A673 (cell line): Measurements from ENCODE around the gene CLDN7. TPM values are rescaled to one million over a fixed set of nuclear protein-coding genes. Genes with fewer than 3 reads are reported as not detected.

Experiments used
- BruUV-seq: library from RNA; stranded (reverse); fragments of 400-500 nt; replicated peaks from 2 replicates; lab custom pipeline; 2021; lab: Mats Ljungman, UMichigan
- CTCF ChIA-PET: fragments of 300-600 bp; sonication (Branson Sonifier 250); formaldehyde crosslinking; loops from one replicate; lab custom pipeline; 2022; ENCODE audit warnings: antibody characterized with exemption; lab: Charles Lee
- POLR2A ChIA-PET: fragments of 300-600 bp; sonication (Branson Sonifier 250); formaldehyde crosslinking; loops from one replicate; lab custom pipeline; 2022; ENCODE audit warnings: antibody characterized with exemption; ENCODE audit not compliant: low non-redundant PET; lab: Charles Lee
- DNase-seq: peaks from one replicate; pipeline ENCODE4 v3.0.0-alpha.2; 2015; ENCODE audit warnings: low spot score
- H3K27ac ChIP-seq: fragments of 200-600 bp; sonication (generic); 2 replicates; pipeline ENCODE4 v1.5.1; 2016; ENCODE audit warnings: mixed run types, low read depth, mild to moderate bottlenecking, mixed read lengths, antibody characterized with exemption, low read length; ENCODE audit not compliant: poor library complexity, severe bottlenecking
- H3K27me3 ChIP-seq: fragments of 200-600 bp; sonication (generic); replicated peaks from 2 replicates; pipeline ENCODE4 v1.6.1; 2017; ENCODE audit warnings: mixed run types, low read depth, mild to moderate bottlenecking, mixed read lengths, antibody characterized with exemption, low read length; ENCODE audit not compliant: insufficient read depth, poor library complexity
- H3K36me3 ChIP-seq: fragments of 200-600 bp; sonication (generic); 2 replicates; pipeline ENCODE4 v1.6.1; 2016; ENCODE audit warnings: mixed run types, mild to moderate bottlenecking, mixed read lengths, antibody characterized with exemption, low read length; ENCODE audit not compliant: insufficient read depth, poor library complexity, severe bottlenecking
- H3K4me1 ChIP-seq: fragments of 200-600 bp; sonication (generic); 2 replicates; pipeline ENCODE4 v1.6.1; 2017; ENCODE audit warnings: mixed run types, mild to moderate bottlenecking, mixed read lengths, antibody characterized with exemption, low read length; ENCODE audit not compliant: insufficient read depth, poor library complexity, severe bottlenecking
- H3K4me3 ChIP-seq: fragments of 200-600 bp; sonication (generic); 2 replicates; pipeline ENCODE4 v1.5.1; 2016; ENCODE audit warnings: low read depth, mixed run types, mild to moderate bottlenecking, mixed read lengths, low read length; ENCODE audit not compliant: poor library complexity, severe bottlenecking
- H3K9me3 ChIP-seq: fragments of 200-600 bp; sonication (generic); 2 replicates; pipeline ENCODE4 v1.6.1; 2016; ENCODE audit warnings: mixed run types, low read depth, mild to moderate bottlenecking, mixed read lengths, antibody characterized with exemption, low read length; ENCODE audit not compliant: poor library complexity, severe bottlenecking
- EZH2 ChIP-seq: fragments of 200-600 bp; sonication (generic); IDR thresholded peaks from 2 replicates; pipeline ENCODE4 v1.6.1; 2017; ENCODE audit warnings: borderline replicate concordance, low read depth, mild to moderate bottlenecking, mixed read lengths, antibody characterized with exemption, low read length; ENCODE audit not compliant: poor library complexity, severe bottlenecking
- intact Hi-C: fragments of 100-400 bp; cut with micrococcal nuclease; formaldehyde crosslinking; loops from one replicate; pipeline ENCODE4 v1.10.0; 2022; ENCODE audit not compliant: unreplicated experiment
- total RNA-seq: library from RNA; stranded (reverse); gene quantifications from 2 replicates; pipeline ENCODE4 v1.2.3, GENCODE V29; 2021
- TF ChIP-seq, protein P1 (sequence below): fragments of 300-800, 200-600 bp; sonication (generic); conservative IDR thresholded peaks from 2 replicates; pipeline ENCODE4 v1.5.1; 2017; ENCODE audit warnings: low read depth, mild to moderate bottlenecking, antibody characterized with exemption, low read length, moderate library complexity, mixed read lengths

CLDN7 gene
- total RNA-seq, 1 experiment from 2014 or later, result not detected

DNA sequence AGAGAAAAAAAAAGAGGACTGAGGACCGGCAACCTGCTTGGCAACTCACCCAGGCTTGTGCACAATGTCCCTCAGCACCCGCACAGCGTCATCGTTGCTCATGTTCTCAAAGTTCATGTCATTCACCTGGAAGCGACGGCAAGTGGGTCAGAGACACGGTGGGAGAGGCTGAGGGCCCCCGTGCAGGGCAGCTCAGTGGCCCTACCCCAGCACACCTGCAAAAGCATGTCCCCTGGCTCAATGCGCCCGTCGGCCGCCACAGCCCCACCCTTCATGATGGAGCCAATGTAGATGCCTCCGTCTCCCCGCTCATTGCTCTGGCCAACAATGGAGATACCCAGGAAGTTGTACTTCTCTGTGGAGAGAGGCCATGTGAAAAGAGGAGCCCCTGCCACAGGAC, 33.4 kb downstream of the CLDN7 start:
- TF ChIP-seq, protein P1, sequence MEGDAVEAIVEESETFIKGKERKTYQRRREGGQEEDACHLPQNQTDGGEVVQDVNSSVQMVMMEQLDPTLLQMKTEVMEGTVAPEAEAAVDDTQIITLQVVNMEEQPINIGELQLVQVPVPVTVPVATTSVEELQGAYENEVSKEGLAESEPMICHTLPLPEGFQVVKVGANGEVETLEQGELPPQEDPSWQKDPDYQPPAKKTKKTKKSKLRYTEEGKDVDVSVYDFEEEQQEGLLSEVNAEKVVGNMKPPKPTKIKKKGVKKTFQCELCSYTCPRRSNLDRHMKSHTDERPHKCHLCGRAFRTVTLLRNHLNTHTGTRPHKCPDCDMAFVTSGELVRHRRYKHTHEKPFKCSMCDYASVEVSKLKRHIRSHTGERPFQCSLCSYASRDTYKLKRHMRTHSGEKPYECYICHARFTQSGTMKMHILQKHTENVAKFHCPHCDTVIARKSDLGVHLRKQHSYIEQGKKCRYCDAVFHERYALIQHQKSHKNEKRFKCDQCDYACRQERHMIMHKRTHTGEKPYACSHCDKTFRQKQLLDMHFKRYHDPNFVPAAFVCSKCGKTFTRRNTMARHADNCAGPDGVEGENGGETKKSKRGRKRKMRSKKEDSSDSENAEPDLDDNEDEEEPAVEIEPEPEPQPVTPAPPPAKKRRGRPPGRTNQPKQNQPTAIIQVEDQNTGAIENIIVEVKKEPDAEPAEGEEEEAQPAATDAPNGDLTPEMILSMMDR, result no peak
- no peak for TF ChIP-seq EZH2
- Histone ChIP-seq H3K4me3 (no peak overlapping the region), H3K27me3 (no peaks in the 10 kb centered on the region), H3K36me3 (peaks cover 70% of the 10 kb centered on the region), H3K4me1 (peaks cover 8% of the 10 kb centered on the region), H3K9me3 (no peaks in the 10 kb centered on the region), H3K27ac (no peak overlapping the region)
- intact Hi-C loops, result no loop called here
- BruUV-seq, result no TSS peak
- no peak for DNase-seq
- CTCF ChIA-PET, result no interaction called here
- POLR2A ChIA-PET, result no interaction called here

DNA sequence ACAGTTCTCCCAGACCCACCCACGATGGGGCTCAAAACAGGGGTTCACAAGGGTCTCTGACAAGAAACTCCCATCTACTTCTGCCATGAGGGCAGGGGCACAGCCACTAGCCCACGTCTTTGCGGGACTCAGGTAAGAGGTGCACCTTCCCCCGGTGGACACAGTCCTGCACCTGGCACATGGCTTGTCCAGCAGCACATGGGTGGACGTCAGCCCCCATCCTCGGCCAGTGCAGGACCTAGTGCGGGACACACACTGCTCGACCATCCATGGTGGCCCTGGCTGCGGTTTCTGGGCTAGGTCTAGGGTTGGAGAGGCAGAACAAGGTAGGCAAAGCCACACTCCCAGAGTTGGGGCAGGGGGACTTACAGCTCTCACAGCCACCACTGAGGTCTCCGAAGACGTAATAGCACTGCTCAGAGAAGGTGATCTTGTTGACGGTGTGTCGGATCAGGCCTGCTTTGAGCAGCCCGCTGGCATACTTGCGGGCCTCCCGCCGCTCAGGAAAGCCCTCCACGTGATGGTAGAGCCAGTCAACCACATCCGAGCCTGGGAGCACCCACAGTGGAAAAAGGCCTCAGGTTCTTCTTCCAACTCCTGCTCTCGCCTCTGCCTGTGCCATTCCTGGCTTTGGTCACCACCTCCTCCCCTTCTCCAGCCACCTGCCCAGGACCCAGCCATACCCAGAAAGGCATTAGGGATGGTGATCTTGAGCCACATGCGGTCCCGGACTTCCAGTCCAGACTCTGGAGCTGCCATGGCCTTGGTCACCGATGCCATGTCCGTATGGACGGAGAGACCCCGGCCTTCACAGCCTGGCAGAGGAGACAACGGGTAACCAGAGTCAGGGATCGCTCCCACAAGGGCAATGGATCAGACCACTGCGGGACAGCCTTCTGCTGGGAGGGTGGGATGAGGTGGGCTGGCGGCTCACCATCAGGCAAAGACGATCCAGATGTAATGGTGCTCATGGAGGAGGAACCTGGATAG, 35.3 kb downstream of the CLDN7 start:
- Histone ChIP-seq H3K27me3 (no peaks in the 10 kb centered on the region), H3K27ac (no peak overlapping the region), H3K9me3 (no peaks in the 10 kb centered on the region), H3K4me3 (no peak overlapping the region), H3K36me3 (peaks cover 89% of the 10 kb centered on the region), H3K4me1 (peaks cover 3% of the 10 kb centered on the region)
- TF ChIP-seq EZH2, result no peak
- TF ChIP-seq, protein P1, result no peak
- intact Hi-C loops, result no loop called here
- BruUV-seq, result no TSS peak
- CTCF ChIA-PET, result no interaction called here
- POLR2A ChIA-PET, result no interaction called here
- no peak for DNase-seq

DNA sequence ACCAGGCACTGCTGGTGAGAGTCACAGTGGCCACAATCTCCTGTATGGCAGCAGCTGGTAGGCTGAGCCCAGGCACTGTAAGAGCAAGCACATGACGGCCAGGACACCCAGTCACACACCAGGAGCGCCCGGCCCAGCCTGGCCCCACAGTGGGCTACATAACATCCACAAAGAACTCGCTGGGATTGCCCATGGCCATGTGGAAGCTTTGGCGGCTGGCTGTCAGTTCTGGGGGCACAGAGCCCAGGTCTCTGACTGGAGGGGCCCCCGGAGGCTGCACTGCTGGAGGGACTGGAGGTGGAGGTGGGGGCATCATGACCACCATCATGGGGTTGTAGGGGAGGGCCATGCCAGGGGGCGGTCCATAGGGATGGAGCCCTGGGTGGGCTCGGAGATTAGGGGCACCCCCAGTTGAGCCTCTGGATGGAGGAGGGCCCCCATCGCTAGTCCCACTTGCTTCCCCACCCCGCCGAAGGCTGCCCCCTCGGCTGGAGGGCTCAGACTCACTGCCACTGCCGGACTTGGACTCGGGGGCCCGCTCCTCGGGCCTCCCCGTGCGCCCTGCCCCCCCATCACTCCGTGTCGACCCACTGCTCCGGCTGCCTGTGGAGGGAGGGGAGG, 36.5 kb downstream of the CLDN7 start:
- no TSS peak for BruUV-seq
- no peak for DNase-seq
- no peak overlapping the region for H3K4me3 ChIP-seq
- ChIA-PET POLR2A (no interaction called here), CTCF (no interaction called here)
- intact Hi-C loops, result no loop called here
- H3K27me3 ChIP-seq, result no peaks in the 10 kb centered on the region
- no peak overlapping the region for H3K27ac ChIP-seq
- peaks cover 98% of the 10 kb centered on the region for H3K36me3 ChIP-seq
- H3K4me1 ChIP-seq, result peaks cover 5% of the 10 kb centered on the region
- TF ChIP-seq, protein P1, result no peak
- TF ChIP-seq EZH2, result no peak
- no peaks in the 10 kb centered on the region for H3K9me3 ChIP-seq
